ENCODE results near the gene BHLHE41. TPM values are rescaled to one million over a fixed set of nuclear protein-coding genes. Genes with fewer than 3 reads are reported as not detected.

Gene BHLHE41
- total RNA-seq = 64.4 TPM

DNA sequence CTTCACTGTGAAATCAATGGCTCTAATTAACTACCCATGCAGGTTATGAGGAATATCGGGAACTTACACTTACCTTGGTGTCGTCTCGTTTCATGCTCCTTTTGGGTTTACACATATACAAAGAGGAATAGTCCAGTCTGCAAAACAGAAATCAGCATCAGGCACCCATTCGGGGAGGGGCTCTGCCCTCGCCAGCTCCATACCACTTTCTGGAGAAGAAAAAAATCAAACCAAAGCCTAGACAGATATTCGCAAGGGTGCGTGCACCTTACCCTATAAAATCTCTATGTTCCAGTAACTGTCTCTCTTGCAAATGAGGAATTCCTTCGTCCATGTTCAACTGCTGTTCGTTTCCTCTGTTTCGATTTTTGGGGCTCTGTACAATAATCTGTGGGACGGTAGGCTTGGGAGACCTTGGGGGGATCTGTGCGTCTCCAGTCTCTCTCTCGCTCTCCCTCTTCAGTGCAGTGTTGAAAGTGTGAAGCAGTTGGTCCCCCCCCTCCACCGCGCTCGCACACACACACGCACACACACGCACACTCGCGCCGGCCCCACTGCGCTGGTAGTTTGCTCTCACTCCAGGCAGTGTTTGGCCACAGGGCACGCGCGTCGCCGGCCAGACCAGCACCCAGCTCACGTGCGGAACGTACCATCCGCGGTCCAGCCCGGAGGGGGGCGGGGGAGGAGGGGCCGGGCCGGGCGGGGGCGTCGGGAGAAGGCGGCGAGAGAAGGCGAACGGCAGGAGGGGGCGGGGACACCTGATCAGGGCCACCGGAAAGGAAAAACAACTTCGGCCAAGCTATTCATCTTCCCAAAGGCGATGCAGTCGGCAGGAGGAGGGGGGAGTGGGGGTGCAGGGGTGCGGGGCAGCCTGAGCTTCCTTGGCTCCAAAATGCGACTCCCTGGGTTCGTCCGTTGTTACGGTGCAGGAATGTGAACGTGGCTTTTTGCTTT is at the start of gene BHLHE41:
BHLHE41 (minus strand) TSS at position 592 of the 954 bp plus-strand sequence; CDS start at position 334, 258 bp downstream.
- ATAC-seq (peak; percentile 73), DNase-seq (ENCODE audit: low spot score) (peak; percentile 89)
- intact Hi-C loops (cut with DNase I) = loop anchor here (5.0 kb wide), 1 partner anchor 73 kb away; the partner anchor contains the start of gene SSPN

DNA sequence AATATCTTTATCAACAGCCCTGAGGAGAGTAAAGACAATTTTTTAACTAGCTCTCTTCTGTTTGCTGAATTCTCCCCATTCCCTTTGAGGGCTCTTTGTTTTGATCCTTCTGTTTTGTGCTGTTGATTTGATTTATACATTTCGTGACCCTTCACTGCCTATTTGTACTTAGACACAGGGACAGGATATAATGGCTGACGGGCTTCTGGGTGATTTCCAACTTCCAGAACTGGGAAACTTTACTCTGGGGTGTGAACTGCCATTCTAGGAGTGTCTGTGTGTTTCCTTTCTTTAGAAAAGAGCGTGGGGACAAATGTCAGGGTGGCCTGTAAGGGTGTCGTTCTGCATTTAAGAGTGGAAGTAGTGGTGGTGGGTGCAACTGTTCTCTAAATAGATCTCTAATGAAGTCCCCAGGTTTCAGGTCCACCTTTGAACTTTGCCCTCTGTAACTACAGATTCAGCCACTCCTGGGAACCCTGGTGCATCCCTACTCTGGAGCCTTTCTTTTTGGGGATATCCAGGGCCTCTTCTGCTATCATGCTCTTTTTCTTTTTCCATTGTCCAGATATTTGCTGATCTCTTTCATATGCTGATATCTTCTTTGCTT is 48.2 kb upstream of the BHLHE41 start:
- no peak for ATAC-seq
- intact Hi-C loops (cut with DNase I) = no loop called here
- no peak for DNase-seq (ENCODE audit: low spot score)

DNA sequence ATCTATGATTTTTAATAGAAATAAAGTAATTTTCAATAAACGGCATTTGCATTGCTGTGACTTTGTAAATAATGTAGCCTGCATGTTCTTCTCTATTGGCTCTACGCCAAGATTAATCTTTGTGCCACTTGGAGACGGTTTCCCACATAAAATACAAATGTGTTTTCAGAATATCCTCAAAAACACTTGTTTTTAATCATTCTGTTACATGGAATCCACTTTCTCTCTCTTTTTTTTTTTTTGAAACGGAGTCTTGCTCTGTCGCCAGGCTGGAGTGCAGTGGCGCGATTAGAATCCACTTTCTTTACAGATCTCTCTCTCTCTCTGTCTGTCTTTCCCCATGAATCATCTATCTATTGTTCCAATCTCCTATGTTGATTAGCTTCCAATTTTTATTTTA is 47.7 kb upstream of the BHLHE41 start:
- DNase-seq (ENCODE audit: low spot score) (no peak), ATAC-seq (no peak)
- intact Hi-C loops (cut with DNase I) = no loop called here

- no peak for DNase-seq (ENCODE audit: low spot score)
- intact Hi-C loops (cut with DNase I) = no loop called here
- ATAC-seq = no peak
Observed at GRCh38 chr12:26172013-26172412, 47.2 kb upstream of the BHLHE41 start.

DNA sequence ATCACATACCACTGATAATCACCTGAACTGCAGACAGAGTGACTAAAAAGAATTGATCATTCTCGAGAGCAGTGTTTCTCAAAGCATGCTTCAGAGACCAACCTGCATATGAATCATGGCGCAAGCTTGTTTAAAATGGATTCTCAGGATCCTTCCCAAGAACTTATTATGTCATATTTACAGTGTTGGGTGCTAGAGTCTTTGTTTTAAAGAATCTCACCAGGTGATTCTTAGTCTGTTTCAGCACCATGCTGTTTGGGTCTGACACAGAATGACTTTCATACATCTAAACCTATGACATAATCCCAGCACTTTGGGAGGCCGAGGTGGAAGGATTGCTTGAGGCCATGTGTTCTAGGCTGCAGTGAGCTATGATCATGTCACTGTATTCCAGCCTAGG is 39.3 kb upstream of the BHLHE41 start:
- DNase-seq (ENCODE audit: low spot score) = no peak
- ATAC-seq = no peak
- intact Hi-C loops (cut with DNase I) = no loop called here

DNA sequence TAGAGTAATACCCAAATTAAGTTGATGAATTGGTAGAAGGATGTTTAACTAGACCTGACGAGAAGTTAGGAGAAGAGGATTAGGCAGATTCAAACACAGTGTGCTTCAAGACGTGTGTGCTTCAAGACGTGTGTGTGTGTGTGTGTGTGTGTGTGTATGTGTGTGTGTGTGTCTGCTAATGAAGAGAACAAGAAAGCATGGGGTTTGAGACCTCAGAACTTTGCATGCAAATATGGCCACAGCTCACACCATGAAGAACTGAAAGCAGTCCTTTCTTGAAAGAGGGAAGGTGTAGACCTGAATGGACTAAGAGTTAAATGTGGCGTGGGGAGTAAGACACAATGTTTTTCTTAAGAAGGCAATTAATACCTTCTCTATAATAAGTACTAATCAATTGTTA is 38.1 kb upstream of the BHLHE41 start:
- ATAC-seq = no peak
- DNase-seq (ENCODE audit: low spot score) = no peak
- intact Hi-C loops (cut with DNase I) = no loop called here

DNA sequence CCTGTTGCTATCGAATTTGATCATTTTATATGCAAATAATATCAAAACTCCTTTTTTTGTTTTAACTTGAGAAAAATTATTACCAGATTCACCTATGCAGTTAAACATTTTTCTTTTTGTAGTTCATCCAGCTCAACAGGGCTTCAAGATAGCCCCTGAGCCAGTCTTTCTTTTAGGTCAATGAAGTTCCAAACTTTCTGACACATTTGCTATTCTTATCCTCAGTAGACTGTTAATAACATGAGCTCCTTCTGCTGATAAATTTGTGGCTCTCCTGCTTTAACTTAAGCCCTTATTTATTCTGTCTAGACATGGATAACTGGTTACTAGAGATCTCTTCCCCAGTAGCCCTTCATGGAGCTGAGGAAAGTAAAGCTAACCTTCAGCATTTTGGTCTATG is 37.3 kb upstream of the BHLHE41 start:
- no peak for ATAC-seq
- intact Hi-C loops (cut with DNase I) = no loop called here
- DNase-seq (ENCODE audit: low spot score) = no peak

GRCh38 chr12:26158078-26158764 is 33.4 kb upstream of the BHLHE41 start:
- DNase-seq (ENCODE audit: low spot score) (no peak), ATAC-seq (no peak)
- intact Hi-C loops (cut with DNase I) = no loop called here

- no peak for ATAC-seq
- no peak for DNase-seq (ENCODE audit: low spot score)
- intact Hi-C loops (cut with DNase I) = no loop called here
Observed at GRCh38 chr12:26157001-26157400, 32.2 kb upstream of the BHLHE41 start.

DNA sequence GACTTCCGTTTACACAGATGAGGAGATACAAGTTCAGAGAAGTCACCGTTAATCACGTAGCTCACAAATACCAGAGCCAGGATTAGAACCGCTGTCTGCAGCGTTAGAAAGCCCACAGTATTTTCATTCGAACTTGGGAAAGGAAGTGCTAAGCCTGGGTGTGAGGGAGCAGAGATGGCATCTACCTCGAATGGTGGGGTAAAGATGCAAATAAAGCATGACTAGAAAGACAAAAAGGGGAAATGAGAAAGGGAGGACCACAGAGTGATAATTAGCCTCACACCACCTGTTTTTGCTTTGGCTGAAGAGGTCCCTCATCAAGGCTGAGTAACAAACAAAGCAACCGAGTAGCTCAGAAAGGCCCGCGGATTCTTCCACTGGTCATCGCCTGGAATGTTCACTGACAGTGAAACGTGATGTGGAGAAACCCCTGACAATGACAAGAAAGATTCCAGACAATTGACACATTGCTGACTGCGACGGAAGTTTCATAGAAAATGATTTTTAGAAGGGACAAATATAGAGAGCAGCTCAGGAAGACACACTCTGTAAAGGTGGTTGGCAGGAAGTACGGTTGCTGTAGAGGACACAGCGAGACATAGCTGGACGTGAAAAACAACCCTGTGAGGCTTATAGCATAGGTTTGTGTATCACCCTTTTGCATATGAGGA is 31.5 kb upstream of the BHLHE41 start:
- intact Hi-C loops (cut with DNase I) = no loop called here
- no peak for DNase-seq (ENCODE audit: low spot score)

DNA sequence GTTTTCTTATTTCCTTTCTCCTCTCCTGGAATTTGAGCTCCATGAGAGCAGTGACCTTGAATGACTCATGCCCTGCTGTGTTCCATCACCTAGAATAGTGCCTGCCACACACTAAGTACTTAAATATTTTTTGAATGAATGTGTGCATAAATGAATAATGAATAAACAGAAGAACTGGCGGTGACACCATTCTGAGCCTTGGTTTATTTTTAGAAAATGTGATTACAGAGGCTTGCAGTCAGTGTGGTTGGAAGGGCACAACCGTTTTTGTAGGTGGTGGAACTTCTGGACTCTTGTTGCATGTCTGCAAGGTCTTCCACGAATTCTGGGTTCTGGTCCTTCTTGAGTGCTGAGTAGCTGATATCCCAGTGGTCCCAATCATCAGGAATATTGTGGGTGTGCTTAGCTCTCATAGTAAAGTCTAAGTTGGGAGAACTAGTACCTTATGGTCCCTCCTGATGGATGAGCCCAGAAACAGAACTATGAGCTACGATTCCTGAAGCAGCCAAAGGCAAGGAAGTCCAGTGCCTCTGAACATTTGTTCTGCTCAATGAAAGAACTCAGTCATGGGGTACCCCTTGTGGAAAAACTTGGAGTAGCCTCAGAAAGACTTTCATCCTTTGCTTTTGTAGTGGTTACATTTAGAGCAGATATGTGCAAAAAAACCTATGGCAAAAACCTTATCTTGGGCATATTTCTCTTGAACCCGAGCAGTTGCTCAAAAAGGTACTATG is 28.8 kb upstream of the BHLHE41 start:
- ATAC-seq (no peak), DNase-seq (ENCODE audit: low spot score) (no peak)
- intact Hi-C loops (cut with DNase I) = no loop called here

More for the DNA sequence above, 31.5 kb upstream of the BHLHE41 start:
- ATAC-seq = no peak

DNA sequence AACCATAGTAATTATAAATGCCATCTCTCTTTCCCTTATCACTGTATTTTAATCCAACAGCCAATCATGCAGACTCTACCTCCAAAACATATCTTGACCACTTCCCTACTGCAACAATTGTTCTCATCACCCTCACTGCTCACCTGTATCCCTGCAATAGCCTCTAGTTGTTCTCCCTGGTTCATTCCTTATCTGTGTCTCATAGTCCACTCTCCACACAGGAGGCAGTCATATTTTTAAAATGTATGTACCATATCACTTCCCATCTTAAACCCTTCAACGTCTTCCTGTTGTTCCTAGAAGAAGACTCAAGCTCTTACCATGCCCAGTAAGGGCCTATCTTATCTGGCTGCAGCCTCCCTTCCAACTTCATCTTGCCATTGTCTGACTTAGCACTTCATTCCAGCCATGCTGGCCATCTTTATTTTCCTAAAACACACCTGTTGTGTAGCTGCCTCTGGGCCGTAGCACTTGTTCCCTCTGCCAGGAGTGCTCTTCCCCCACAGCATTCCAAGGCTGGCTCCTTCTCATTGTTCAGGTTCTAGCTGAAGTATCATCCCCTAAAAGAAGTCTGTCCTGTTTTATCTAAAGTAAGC is 27.8 kb upstream of the BHLHE41 start:
- intact Hi-C loops (cut with DNase I) = no loop called here
- DNase-seq (ENCODE audit: low spot score) (no peak), ATAC-seq (no peak)

- intact Hi-C loops (cut with DNase I) = no loop called here
- DNase-seq (ENCODE audit: low spot score) = no peak
- ATAC-seq = peak; percentile 87
Observed at GRCh38 chr12:26150736-26151450, 26.1 kb upstream of the BHLHE41 start.

- ATAC-seq = peak; percentile 25
- intact Hi-C loops (cut with DNase I) = no loop called here
- no peak for DNase-seq (ENCODE audit: low spot score)
Observed at GRCh38 chr12:26149968-26150500, 25.2 kb upstream of the BHLHE41 start.

- DNase-seq (ENCODE audit: low spot score) (no peak), ATAC-seq (no peak)
- intact Hi-C loops (cut with DNase I) = no loop called here
Observed at GRCh38 chr12:26148291-26148690, 23.5 kb upstream of the BHLHE41 start.

DNA sequence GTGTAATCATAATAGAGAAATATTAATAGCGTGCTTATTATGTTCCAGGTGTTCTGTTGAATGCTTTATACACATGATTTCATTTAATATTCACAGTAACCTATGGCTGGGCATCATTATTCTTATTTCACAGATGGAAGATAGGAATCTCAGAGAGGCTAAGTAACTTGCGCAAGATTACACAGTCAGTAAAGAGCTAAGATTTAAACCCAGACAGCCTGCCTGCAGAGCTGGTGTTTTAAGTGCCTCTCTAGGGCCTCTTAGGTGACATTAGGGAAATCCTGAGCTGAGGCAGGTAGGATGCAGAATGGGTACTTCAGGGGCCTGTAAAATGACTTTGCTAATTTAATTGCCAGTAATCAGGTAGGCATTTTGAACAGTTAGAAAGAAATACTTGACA is 18.5 kb upstream of the BHLHE41 start:
- intact Hi-C loops (cut with DNase I) = no loop called here
- no peak for ATAC-seq
- no peak for DNase-seq (ENCODE audit: low spot score)

DNA sequence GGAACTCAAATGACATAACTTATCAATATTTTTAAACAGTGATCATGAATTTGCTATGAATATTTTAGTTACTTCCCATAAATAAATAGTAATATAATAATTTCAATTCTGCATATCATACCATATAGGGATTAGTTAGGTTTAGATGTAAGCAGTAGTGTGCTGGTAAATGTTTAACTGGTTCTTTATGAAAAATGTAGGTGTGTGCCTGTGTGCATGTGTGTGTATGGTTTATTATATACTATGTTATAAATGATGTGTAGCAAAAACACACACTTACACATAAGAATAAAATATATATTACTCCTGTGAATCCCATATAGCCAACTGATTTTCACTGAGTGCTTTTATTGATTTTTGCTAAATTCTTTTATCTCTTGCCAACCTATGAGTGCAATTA is 14.0 kb upstream of the BHLHE41 start:
- DNase-seq (ENCODE audit: low spot score) = no peak
- intact Hi-C loops (cut with DNase I) = no loop called here
- ATAC-seq = no peak
